CD4-positive, alpha-beta T cell treated with Interleukin-6 at 100 ng/mL for 8 hours (primary cell): ENCODE results near the gene LCN6.

Source experiments
- DNase-seq: peaks from one replicate; pipeline ENCODE4 v3.0.0-alpha.2; 2020; ENCODE audit warnings: mixed read lengths, low spot score

The LCN6 gene

DNA sequence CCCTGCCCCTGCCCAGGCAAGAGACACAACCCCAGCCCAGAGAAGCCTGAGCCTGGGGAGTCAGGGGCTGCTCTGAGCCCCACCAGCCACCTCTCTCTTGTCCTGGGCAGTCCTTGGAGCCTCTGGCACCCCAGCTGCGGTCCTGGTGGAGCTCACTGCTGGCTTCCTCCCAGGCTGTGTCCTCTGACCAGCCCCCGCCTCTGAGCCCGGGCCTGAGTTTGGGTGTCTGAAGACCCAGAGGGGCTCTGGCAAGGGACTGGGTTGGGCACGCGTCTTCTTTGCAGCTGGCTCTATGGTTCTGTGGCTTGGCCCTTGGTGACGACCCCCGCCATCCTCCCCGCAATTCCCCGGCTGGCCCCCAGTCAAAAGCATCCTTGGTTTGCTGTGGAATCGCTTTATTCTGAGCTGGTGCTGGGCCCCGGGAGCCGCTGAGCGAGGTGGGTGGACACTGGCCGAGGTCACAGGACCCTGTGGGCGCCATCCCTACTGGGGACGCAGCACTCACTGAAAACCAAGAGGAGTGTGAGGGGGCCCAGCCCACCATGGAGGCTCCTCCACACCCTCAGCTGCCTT lies 4.6 kb downstream of the LCN6 start:
- no peak for DNase-seq

DNA sequence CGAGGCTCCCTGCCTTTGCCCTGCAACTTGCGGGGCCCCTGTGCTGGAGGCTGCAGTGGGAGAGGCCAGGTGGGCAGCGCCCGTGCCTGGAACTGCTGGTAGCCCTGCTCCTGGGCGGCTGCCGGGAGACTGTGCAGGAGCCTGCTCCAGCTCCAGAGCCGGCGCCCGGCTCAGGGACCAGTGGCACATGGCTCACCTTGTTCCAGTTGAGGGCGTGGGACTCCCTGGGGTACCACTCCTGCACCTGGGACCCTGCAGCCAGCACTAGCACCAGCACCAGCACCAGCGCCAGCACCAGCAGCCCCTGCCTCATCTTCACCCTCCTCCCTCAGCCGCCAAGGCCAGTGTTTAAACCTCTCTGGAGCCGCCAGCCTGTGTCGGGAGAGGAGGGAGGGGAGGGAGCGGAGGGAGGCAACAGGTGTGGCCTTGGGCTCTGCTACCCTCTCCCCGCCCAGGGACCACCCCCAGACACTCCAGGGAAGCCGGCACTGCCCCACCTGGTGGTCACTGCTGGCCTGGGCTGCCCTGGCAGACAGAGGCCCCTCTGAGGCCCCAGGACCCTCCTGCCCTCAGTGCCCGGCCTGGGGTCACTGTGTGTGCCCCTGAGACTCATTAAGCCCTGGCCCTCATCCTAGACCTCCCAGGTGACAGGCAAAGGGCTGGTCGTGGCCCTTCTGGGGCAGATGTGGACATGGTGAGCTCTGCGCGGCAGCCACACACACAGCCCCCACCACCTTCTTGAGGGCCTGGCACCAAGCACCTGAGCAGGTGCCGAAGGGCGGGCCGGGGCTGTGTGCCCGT lies 5.5 kb downstream of the LCN6 start, which contains the start of gene LCN10:
Gene LCN10 (minus strand): TSS at position 350 of the 801 bp plus-strand sequence. CDS start 37 bp downstream, at position 313.
- no peak for DNase-seq

DNA sequence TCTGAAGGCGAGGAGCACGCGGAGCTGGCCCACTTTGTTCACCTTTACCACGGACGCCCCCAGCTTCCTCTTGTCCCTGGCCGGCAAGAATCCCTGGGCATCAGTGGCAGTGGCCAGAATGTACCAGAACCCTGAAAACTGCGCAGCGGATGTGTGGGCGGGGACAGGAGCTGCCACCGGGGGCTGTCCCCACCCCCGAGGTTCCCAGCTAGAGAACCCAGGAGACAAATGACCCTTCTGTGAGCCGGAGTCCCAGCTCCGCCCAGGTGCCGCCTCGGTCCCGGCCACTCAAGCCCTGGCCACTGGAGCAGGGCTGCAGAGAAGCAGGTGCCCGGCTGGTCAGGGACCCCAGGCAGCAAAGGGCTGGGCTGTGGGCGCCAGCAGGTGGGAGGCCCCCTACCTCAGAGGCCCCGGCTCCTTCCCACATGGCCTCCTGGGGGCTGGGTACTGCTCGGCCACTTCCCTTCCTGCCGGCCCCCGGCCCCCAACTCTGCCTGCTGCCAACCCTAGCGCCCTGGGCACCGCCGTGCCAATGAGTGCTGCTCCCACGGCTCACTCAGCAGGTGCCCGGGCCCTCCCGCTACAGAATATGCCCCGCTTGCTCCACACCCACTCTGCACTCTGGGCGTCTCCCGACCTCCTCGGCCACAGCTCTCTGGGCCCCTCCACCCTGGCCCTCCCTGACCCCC lies 6.3 kb downstream of the LCN6 start:
- no peak for DNase-seq

DNA sequence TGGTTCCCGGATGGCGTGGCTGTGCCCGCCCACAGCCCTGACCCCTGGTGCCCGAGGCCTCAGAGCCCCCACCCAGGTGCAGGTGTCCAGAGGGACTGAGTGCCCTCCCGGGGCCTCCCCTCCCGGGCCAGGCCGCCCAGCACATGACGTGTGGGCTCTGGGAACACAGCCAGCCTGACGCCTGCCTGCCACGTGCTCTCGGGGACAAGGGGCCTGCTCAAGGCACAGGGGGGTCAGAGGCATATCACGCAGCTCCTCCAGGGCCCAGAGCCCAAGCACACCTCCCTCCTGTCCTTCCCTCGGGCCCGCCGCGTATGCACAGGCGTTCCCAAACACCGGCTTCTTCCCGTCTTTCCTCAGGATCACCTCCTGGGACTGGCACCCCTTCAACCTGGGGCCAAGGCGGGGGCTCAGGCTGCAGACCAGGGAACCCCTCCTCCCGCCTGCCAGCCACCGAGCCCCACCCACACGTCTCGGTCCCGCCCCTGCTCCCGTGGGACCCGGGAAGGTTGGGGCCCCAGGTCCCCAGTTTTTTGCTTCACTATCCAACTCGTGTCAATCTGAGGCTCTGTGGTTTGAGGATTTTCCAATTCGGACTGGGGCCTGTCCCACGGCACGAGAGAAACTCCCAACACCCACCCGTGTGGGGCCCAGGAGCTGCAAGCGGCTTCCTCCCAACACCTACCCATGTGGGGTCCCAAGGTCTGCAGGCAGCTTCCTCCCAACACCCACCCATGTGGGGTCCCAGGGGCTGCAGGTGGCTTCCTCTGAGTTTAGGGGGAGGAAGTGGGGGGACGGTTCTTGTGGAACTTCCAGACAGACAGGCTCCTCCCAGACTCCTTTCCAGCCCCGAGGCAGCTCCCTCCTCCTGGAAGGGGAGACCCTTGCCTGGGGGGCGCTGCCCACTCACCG lies 7.1 kb downstream of the LCN6 start:
- DNase-seq, result no peak

DNA sequence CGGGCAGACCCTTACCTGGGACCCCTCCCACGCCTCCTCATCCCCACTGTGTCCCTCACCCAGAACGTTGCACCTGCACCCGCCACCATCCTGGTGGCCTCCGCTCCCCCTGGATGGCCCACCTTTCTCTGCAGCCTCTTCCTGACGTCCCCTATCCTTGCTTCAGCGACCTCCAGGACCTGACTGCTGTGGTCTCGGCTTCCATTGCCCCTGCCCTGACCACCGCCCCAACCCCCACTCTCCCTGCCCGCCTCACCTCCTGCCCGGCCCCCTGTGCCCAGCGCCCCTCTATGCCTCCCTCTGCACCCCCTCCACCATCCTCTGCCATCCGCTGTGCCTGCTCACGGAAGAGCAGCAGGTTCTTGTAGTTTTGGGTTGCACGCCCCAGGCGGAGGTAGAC lies 7.8 kb downstream of the LCN6 start:
- no peak for DNase-seq

DNA sequence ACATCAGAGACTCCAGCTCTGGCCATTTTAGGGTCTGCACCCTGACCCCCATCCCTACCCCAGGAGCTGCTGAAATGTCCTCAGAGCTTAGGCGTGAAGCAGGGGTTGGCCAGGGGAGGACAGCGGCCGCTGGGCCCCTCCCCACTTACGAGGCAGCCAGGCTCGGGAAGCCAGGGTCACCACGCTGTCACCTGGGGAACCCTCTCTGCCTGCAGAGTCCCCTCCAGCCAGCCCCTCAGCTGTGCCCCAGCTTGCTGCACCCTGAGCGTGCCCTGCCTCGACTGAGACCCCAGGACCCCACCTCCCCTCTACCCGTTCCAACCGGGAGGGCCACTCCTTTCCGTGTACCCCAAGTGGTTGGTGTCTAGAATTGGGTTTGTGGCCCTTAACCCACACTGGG lies 8.3 kb downstream of the LCN6 start:
- DNase-seq, result no peak

DNA sequence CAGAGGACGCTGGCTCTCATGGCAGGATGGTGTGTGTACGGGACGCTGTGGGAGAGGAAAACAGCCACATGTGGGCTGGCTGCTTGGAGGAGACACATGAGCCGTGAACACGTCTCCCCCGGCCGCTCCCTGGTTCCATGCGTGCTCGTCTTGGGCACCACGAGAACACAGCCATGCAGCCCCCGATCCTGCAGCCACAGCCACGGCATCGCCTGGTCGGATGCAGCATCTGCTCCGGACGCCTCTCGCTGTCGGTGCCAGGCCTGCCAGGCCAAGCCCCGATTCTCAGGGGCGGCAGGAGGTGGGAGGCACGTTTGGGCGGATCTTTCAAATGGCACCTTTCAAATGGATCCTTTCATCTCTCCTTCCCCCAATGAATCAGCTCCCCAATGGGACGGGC lies 8.8 kb downstream of the LCN6 start:
- DNase-seq, result no peak

DNA sequence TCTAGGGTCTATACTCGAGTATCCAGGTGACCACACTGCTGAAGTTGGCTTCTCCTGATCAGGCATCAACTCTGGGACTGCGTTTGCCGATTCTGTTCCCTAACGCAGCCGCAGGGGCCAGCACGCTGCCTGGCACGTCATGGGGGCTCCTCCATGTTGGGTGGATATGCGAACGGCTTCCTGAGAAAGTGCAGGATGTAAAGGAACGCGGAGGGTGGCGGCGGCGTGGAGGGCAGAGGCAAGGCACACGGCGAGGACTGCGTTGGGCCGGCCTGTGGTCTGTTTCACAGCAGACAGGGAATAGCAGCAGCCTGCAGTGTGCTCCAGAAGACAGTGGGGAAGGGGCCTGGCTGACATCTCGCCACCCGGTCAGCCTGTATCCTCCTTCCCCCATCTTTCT lies 9.4 kb downstream of the LCN6 start:
- no peak for DNase-seq

DNA sequence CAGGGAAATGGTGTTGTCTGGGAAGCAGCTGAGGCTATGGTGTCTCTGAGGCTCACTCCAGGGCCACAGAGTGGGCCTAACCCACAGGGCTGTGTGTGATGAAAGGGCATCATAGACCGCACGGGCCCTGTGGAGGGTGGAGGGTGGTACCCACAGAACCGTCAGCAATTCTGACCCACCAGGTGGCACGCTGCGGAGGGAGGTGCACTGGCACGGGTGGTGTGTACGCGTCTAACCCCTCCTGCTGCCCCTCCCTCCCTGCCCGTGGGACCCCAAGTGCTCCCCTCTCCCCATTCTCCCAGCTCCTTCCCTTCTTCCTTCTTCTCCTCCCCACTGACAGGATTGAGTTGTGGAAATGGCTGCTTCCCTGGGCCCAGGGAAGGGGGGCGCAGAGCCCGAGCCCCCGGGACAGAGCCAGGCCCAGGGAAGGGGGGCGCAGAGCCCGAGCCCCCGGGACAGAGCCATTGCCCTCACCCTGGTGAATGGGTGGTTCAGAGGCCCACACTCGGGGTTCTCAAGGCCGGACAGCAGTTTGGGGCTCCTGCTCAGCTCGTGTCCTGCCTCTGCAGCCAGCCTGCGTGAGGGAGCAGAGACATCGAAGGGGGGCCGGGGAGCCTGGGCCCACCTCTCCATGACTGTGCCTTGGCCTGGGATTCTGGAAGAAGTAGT lies 12.4 kb downstream of the LCN6 start:
- no peak for DNase-seq

DNA sequence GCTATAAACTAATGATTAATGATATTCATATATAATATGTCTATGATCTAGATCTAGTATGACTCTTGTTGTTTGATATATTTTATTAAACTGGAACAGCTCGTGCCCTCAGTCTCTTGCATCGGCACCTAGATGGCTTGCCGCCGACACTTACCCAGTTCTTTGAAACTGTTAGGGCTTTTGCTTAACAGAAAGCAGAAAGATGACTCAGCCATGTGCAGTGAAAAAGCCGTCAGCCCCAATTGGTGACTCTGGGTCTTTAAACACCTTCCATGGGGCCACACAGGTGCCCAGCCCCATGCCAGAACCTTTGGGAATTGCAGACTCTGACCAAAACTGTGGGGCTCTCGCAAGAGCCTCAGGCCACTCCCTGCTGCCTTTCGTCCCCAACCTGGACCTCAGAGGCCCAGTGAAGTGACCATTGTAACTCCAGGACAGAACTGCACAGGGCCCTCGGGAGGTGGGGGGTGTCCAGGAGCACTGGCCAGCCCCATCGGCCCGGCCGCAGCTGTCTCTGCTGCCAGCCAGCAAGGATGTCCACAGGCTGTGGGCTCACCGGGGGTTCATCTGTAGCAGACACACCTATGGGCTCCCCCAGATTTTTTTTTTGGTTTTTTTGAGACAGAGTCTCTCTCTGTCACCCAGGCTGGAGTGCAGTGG lies 13.4 kb downstream of the LCN6 start:
- DNase-seq, result no peak

DNA sequence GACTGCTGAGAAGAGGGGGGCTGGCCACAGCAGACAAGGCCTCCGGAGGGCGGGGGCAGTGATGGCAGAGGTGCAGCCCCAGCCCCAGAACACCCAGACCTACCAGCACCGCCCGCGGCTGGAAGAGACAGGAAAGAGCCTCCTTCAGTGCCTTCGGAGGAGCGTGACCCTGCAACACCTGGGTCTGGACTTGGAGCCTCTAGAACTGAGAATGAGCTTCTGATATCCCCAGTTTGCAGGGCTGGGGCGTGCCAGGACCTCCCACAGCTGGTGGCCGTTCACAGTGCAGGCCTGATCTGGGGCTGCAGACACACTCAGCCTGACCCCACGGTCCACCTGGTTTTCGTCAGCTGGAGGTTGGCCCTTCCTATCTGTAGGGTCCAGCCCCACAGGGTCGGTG lies 14.7 kb downstream of the LCN6 start:
- DNase-seq, result no peak

DNA sequence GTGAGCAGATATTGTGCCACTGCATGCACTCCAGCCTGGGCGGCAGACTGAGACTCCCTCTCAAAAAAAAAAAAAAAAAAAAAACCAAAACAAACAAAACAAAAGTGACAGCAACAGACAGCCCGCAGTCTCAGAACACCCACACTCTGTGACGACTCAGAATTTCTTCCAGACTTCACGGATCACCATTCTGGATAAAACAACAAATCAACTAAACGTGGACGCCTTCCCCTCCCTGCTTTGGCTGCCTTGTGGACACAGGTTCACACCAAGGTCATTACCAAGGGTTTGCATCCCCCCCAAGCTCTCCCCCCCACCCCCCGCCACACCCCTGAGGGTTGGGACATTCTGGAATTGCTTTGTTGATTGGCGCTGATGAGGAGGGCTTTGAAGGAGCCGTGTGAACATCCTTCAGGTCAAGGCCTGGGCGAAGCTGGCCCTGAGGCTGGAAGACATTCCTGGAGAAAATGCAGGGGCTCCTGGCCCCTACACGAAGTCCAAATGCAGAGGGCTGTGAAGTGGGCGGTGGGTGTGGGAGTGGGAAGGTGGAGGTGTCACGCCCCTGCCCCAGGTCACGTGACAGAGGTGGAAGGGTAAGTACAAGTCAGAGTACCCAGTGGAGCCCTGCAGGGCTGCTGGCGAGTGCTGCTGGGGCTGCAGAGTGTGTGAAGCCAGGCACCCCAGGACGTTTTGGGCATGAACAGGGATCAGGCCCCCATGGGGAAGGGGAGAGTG lies 15.7 kb downstream of the LCN6 start:
- no peak for DNase-seq

DNA sequence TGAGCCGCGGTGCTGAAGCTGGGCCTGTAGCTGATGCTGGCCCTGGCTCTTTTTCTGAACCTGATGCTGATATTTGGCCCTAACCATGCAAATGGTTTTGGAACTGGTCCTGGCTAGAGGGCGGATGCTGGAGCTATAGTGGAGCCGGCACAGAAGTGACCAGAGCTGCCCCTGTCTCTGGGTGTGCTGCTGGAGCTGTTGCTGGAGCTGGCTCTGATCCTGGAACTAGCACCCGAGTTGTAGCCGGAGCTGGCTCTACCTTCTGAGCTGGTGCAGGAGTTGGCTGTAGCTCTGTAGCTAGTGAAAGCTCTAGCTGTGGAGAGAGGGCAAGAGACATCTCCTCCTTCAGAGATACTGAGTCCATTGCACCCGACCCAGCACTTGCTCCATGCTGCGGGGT lies 18.4 kb downstream of the LCN6 start:
- DNase-seq, result no peak

DNA sequence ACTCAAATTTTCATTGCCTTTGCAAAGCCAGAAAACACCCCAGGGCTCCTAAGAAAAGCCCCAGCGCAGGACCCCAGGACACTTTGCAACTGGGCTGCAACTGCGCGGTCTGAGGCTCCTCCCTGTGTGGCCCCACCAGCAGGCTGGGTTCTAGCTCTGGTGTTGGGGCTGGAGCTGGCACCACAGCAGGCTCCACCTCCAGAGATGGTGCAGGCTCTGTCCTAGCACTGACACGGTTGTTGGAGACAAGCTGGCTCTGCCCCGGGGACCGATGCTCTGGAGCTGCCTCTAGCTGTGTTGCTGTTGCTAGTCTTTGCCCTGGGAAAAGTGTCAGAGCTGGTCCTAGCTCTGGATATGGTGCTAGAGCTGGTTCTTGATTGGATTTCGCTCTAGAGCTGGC lies 19.2 kb downstream of the LCN6 start:
- DNase-seq, result no peak

DNA sequence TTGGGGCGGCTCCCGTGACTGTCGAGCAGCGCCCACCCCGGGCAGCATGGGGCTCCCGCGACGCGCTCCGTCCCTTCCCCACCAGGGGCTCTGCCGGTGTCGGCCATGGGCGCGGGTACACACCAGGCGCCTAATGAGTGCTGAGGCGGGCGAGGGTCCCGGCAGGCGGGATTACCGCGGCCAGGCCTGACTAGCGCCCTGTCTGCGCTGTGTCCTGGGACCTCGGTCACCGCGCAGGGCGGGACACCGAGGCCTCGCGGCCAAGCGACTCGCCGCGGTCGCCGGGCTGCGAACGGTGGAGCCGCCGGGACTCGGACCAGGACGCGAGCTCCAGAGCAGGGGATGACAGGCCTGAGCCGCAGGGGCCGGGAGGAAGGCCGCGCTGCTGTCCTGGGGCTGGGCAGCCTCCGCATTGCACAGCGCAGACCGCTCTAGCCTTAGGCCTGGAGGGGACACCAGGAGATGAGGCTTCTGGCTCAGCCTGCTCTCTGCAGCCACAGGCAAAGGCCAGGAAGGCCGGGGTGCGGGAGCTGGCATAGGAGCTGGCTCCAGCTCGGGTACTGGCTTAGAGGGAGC lies 19.7 kb downstream of the LCN6 start:
- no peak for DNase-seq

DNA sequence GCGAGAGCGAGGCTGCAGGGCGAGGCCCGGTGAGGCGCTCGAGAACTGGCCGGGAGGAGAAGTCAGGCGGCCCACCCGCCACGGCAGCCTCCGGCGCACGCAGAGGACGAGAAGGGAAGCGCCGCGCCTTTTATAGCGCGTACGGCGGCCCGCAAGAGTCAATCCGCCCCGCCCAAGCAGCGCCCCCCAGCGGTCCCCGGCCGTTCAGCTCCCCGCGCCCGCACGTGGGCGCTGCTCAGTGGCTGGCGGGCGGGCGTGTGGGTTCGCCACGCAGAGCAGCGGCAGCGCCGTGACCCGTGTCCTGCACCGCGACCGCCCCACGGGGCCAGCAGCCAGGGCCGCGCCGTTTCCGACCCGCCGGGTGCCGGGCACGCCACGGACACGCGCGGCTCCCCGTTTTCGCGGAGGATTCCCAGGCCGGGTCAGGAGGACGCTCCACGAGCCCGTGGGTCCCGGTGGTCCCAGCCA lies 20.2 kb downstream of the LCN6 start:
- DNase-seq, result peak; percentile 88

DNA sequence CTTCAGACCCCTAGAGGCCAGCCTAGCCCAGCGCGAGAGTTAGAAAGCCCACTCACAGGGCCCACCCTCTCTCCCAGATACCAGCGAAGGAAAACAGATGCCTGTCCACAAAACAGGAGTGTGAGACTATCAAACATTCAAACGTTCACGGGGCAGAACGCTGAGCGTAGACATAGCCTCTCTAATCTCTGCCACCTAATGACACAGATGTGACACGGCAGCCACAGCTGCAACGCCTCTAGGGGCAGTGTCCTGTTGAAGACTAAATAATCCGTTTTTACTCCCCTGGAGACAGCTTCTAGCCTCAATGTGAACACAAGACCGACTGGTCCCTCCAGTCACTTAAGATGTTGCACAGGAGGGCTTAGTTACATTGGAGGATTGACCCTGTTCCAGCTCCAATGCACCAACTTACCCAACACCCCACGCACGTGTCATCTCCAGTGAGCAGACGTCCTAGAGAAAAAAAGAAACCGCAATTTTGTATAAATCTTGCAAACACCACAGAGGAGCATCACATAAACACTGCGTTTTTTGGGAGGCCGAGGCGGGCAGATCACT lies 21.6 kb downstream of the LCN6 start:
- DNase-seq, result peak; percentile 31

DNA sequence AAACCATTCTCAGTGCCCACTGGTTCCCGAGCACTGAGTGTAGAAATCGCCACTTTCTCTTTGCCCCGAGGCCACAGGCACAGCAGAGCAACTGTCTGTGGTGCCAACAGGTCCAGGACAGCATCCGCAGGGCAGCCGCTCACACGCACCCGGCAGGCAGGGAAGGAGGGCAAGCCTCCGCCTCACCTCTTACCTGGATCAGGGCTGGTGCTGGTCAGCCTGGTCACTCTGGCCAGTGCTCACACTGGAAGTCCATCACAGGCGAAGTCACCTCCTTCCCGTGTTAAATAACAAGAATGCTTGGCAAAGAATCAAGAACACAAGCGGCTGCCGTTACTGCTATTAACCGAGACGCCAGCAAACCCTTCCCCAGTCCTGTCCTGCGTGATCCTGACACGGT lies 22.2 kb downstream of the LCN6 start:
- no peak for DNase-seq

DNA sequence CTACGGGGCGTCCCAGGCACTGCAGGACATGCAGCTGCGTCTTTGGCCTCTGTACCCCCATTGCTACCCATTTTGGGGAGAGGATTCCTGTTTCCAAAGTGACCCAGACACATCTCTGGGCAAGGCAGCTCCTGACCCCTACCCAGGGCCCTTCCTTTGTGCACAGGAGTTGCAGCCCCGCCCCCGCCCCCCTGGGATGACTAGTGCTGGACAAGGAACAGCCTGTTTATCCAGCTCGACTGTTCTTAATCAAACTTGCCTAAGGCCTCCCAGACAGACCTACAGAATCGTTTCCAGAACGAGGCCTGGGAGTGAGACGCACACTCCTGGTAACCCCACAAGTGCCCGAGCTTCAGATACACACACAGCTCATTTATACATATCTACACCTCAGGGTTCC lies 22.7 kb downstream of the LCN6 start:
- no peak for DNase-seq

DNA sequence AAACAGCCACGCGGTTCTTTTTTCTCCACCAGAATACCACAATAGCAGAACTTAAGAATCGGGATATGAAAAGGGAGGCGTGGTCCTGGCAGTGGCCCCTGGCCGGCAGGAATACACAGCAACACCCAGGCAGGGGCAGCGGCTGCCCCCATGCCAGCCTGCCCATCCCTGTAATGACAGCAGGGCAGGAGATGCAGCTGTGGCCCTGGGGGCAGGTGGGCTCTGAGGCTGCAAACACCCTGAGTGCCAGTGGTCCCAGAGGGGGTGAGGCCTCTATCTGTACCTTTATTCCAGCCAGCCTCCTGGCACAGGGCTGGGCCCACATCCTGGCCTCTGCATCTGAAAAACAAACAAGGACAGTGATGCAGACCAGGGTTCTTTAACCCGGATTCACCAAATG lies 23.6 kb downstream of the LCN6 start:
- no peak for DNase-seq
